K562 (cell line): ENCODE results near the gene RABL6. TPM values are rescaled to one million over a fixed set of nuclear protein-coding genes. Genes with fewer than 3 reads are reported as not detected.

Experiments
- ATF1 ChIP-seq, 2 experiments: fragments of 450-650 bp in 1 of 2; IDR thresholded peaks; 2 replicates each; pipeline ENCODE4 v1.6.1; 2016; ENCODE audit warnings: missing compliant biosample characterization in 1 of 2, missing genetic modification characterization in 1 of 2
- CHD2 ChIP-seq: IDR thresholded peaks from 2 replicates; pipeline ENCODE4 v1.6.1; 2011; ENCODE audit warnings: low read depth, low read length
- FOXJ3 ChIP-seq: sonication (generic); formaldehyde crosslinking; IDR thresholded peaks from 2 replicates; pipeline ENCODE4 v1.4.0; 2020; ENCODE audit warnings: mild to moderate bottlenecking, missing genetic modification reagents
- GABPA ChIP-seq: fragments of 200-800 bp; sonication (Bioruptor generic); conservative IDR thresholded peaks from 2 replicates; pipeline ENCODE4 v1.6.1; 2016; ENCODE audit warnings: low read depth, missing genetic modification characterization, missing compliant biosample characterization
- HNRNPLL ChIP-seq: fragments of 200-400 bp; formaldehyde crosslinking; IDR thresholded peaks from 2 replicates; pipeline ENCODE4 v1.6.1; 2017; ENCODE audit warnings: low read length, low read depth, mild to moderate bottlenecking; ENCODE audit not compliant: poor library complexity, severe bottlenecking
- LEF1 ChIP-seq: fragments of 450-650 bp; IDR thresholded peaks from 2 replicates; pipeline ENCODE4 v1.6.1; 2016; ENCODE audit warnings: mild to moderate bottlenecking
- MYNN ChIP-seq, 2 experiments: sonication (generic); formaldehyde crosslinking in 1 of 2; IDR thresholded peaks; 2 replicates each; pipeline versions ENCODE4 v1.5.0 to v1.6.1; 2016 to 2020; ENCODE audit warnings: antibody characterized with exemption in 1 of 2, missing genetic modification reagents in 1 of 2
- NCOA1 ChIP-seq: fragments of 450-650 bp; IDR thresholded peaks from 2 replicates; pipeline ENCODE4 v1.6.1; 2016; ENCODE audit warnings: low read depth
- PHTF2 ChIP-seq: fragments of 250-450 bp; sonication (Bioruptor Pico); IDR thresholded peaks from 2 replicates; pipeline ENCODE4 v1.5.0; 2021; ENCODE audit warnings: mild to moderate bottlenecking
- RFX1 ChIP-seq: fragments of 450-650 bp; IDR thresholded peaks from 2 replicates; pipeline ENCODE4 v1.6.1; 2016; ENCODE audit warnings: mild to moderate bottlenecking, moderate library complexity
- SIRT6 ChIP-seq: IDR thresholded peaks from one replicate; pipeline ENCODE4 v1.6.1; 2012; ENCODE audit warnings: low read depth, mild to moderate bottlenecking, control low read depth, inconsistent platforms, low read length, moderate library complexity
- STAT5A ChIP-seq: IDR thresholded peaks from 2 replicates; pipeline ENCODE4 v1.6.1; 2012; ENCODE audit warnings: low read length, inconsistent platforms, borderline replicate concordance
- ZBTB49 ChIP-seq: sonication (generic); formaldehyde crosslinking; IDR thresholded peaks from 2 replicates; pipeline ENCODE4 v1.8.0; 2022; ENCODE audit warnings: missing genetic modification reagents, mild to moderate bottlenecking, borderline replicate concordance
- ZNF3 ChIP-seq: fragments of 250-450 bp; sonication (Bioruptor Pico); IDR thresholded peaks from 2 replicates; pipeline ENCODE4 v1.5.0; 2021; ENCODE audit warnings: mild to moderate bottlenecking, moderate library complexity
- ZNF316 ChIP-seq: fragments of 450-650 bp; IDR thresholded peaks from 2 replicates; pipeline ENCODE4 v1.6.1; 2016
- ZNF785 ChIP-seq: fragments of 250-450 bp; sonication (Bioruptor Pico); IDR thresholded peaks from 2 replicates; pipeline ENCODE4 v1.4.0; 2020; ENCODE audit warnings: mild to moderate bottlenecking
- polyA plus RNA-seq, 8 experiments: library from polyadenylated mRNA; depleted of rRNA in 4 of 8; stranded (reverse) in 5 of 8; unstranded in 3 of 8; fragments of >200 nt; fragmentation: Nextera tagmentation in 2 of 8; fragmentation: Illumina TruSeq in 1 of 8; extraction: Ambion mirVana in 2 of 8; extraction: Trizol in 1 of 8; gene quantifications; 2 replicates each; pipeline versions ENCODE4 v1.2.1 to v1.2.3, GENCODE V29; 2011 to 2014; ENCODE audit warnings: inconsistent platforms in 1 of 8, missing spikeins in 1 of 8
- total RNA-seq, 7 experiments: library from RNA; depleted of rRNA in 6 of 7; stranded (reverse); fragments of >200 nt in 6 of 7; fragmentation: Illumina TruSeq in 2 of 7; extraction: Trizol in 2 of 7; gene quantifications; 2 replicates each; pipeline versions ENCODE4 v1.2.1 to v1.2.3, GENCODE V29; 2011 to 2021; ENCODE audit warnings: low replicate concordance in 1 of 7
- TF ChIP-seq, protein P1 (sequence below): fragments of 450-650 bp; conservative IDR thresholded peaks from 2 replicates; pipeline ENCODE4 v1.6.1; 2016; ENCODE audit warnings: missing genetic modification characterization, low read depth, mild to moderate bottlenecking, control low read depth, missing compliant biosample characterization
- TF ChIP-seq, protein P2 (sequence below): sonication (generic); formaldehyde crosslinking; IDR thresholded peaks from 2 replicates; pipeline ENCODE4 v1.8.0; 2022; ENCODE audit warnings: mild to moderate bottlenecking, low read depth, missing genetic modification reagents
- TF ChIP-seq, protein P3 (sequence below): sonication (generic); formaldehyde crosslinking; IDR thresholded peaks from 2 replicates; pipeline ENCODE4 v1.8.1; 2023; ENCODE audit warnings: mild to moderate bottlenecking, missing genetic modification reagents
- TF ChIP-seq, protein P4 (sequence below): fragments of 450-650 bp; formaldehyde crosslinking; conservative IDR thresholded peaks from 2 replicates; pipeline ENCODE4 v1.4.0; 2022; ENCODE audit warnings: mild to moderate bottlenecking, missing genetic modification characterization

RABL6 gene
- total and polyA plus RNA-seq, 9 of the 15 experiments (the other 6 are each of a cell fraction or from before 2014, with no cell fraction given): 5.6 to 181 (median 84.5) TPM

GRCh38 chr9:136875155-136875554, 67.4 kb downstream of the RABL6 start (continued):
- TF ChIP-seq, protein P1, sequence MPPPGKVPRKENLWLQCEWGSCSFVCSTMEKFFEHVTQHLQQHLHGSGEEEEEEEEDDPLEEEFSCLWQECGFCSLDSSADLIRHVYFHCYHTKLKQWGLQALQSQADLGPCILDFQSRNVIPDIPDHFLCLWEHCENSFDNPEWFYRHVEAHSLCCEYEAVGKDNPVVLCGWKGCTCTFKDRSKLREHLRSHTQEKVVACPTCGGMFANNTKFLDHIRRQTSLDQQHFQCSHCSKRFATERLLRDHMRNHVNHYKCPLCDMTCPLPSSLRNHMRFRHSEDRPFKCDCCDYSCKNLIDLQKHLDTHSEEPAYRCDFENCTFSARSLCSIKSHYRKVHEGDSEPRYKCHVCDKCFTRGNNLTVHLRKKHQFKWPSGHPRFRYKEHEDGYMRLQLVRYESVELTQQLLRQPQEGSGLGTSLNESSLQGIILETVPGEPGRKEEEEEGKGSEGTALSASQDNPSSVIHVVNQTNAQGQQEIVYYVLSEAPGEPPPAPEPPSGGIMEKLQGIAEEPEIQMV: no peak
- no peak for TF ChIP-seq GABPA (tag)
- peak; percentile 57; the same call in 1 of the 2 replicates for TF ChIP-seq ZNF316
- TF ChIP-seq, protein P2, sequence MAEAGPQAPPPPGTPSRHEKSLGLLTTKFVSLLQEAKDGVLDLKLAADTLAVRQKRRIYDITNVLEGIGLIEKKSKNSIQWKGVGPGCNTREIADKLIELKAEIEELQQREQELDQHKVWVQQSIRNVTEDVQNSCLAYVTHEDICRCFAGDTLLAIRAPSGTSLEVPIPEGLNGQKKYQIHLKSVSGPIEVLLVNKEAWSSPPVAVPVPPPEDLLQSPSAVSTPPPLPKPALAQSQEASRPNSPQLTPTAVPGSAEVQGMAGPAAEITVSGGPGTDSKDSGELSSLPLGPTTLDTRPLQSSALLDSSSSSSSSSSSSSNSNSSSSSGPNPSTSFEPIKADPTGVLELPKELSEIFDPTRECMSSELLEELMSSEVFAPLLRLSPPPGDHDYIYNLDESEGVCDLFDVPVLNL: no peak
- TF ChIP-seq LEF1: peak; percentile 42; the same call in 1 of the 2 replicates
- TF ChIP-seq CHD2: no peak
- TF ChIP-seq STAT5A: peak; percentile 77
- TF ChIP-seq MYNN (IDR thresholded peaks at IDR 0.05): no peak
- no peak for TF ChIP-seq MYNN (CRISPR knock-in tag; IDR thresholded peaks at IDR 0.05)
- TF ChIP-seq, protein P3, sequence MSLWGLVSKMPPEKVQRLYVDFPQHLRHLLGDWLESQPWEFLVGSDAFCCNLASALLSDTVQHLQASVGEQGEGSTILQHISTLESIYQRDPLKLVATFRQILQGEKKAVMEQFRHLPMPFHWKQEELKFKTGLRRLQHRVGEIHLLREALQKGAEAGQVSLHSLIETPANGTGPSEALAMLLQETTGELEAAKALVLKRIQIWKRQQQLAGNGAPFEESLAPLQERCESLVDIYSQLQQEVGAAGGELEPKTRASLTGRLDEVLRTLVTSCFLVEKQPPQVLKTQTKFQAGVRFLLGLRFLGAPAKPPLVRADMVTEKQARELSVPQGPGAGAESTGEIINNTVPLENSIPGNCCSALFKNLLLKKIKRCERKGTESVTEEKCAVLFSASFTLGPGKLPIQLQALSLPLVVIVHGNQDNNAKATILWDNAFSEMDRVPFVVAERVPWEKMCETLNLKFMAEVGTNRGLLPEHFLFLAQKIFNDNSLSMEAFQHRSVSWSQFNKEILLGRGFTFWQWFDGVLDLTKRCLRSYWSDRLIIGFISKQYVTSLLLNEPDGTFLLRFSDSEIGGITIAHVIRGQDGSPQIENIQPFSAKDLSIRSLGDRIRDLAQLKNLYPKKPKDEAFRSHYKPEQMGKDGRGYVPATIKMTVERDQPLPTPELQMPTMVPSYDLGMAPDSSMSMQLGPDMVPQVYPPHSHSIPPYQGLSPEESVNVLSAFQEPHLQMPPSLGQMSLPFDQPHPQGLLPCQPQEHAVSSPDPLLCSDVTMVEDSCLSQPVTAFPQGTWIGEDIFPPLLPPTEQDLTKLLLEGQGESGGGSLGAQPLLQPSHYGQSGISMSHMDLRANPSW: no peak
- no peak; the same call in 1 of the 2 replicates for TF ChIP-seq NCOA1
- peak; percentile 16 for TF ChIP-seq HNRNPLL
- no peak for TF ChIP-seq PHTF2 (CRISPR knock-in tag)
- TF ChIP-seq, protein P4, sequence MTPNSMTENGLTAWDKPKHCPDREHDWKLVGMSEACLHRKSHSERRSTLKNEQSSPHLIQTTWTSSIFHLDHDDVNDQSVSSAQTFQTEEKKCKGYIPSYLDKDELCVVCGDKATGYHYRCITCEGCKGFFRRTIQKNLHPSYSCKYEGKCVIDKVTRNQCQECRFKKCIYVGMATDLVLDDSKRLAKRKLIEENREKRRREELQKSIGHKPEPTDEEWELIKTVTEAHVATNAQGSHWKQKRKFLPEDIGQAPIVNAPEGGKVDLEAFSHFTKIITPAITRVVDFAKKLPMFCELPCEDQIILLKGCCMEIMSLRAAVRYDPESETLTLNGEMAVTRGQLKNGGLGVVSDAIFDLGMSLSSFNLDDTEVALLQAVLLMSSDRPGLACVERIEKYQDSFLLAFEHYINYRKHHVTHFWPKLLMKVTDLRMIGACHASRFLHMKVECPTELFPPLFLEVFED (CRISPR knock-in tag): no peak
- no peak for TF ChIP-seq ZNF3 (CRISPR knock-in tag)
- TF ChIP-seq ATF1 (CRISPR knock-in tag; IDR thresholded peaks at IDR 0.05): no peak
- no peak for TF ChIP-seq ATF1 (tag; IDR thresholded peaks at IDR 0.05)
- TF ChIP-seq RFX1: no peak
- TF ChIP-seq SIRT6: no peak
- TF ChIP-seq ZBTB49: no peak
- no peak for TF ChIP-seq ZNF785
- no peak for TF ChIP-seq FOXJ3 (CRISPR knock-in tag)
